Measurements from ENCODE around the gene CEL. TPM values are rescaled to one million over a fixed set of nuclear protein-coding genes. Genes with fewer than 3 reads are reported as not detected.
A peak's percentile ranks its signal among the peaks of the same experiment; 100 is the strongest.
"Not testable (repeated sequence)": the region's sequence is repeated elsewhere in the genome, so short reads cannot be mapped to it uniquely, and the experiment has no call there.

The CEL gene
- total RNA-seq, 2 experiments from 2014 or later: 1.7 to 1.9 TPM

- not testable (repeated sequence) for H3K27ac Mint-ChIP-seq; DNase-seq; H3K36me3 Mint-ChIP-seq; H3K9me3 Mint-ChIP-seq (ENCODE audit: low read depth); H3K4me3 Mint-ChIP-seq; ATAC-seq; H3K4me1 Mint-ChIP-seq
- CTCF ChIA-PET: interaction anchor here (1.3 kb wide), 1 partner anchor 60 kb away, joined by 4 read pairs; no protein-coding TSS in a partner anchor
- H3K27me3 Mint-ChIP-seq: peaks cover 13% of the 10 kb centered on the region
Observed at GRCh38 chr9:133081957-133082644, 20.3 kb downstream of the CEL start.

- H3K4me3 Mint-ChIP-seq; ATAC-seq; H3K4me1 Mint-ChIP-seq; H3K27ac Mint-ChIP-seq; H3K9me3 Mint-ChIP-seq (ENCODE audit: low read depth); DNase-seq; H3K36me3 Mint-ChIP-seq; CTCF ChIA-PET: not testable (repeated sequence)
- H3K27me3 Mint-ChIP-seq: peaks cover 13% of the 10 kb centered on the region
Observed at GRCh38 chr9:133083688-133084087, 21.9 kb downstream of the CEL start.

- CTCF ChIA-PET; H3K9me3 Mint-ChIP-seq (ENCODE audit: low read depth); DNase-seq; H3K4me3 Mint-ChIP-seq; H3K27ac Mint-ChIP-seq; H3K27me3 Mint-ChIP-seq; H3K4me1 Mint-ChIP-seq; ATAC-seq; H3K36me3 Mint-ChIP-seq: not testable (repeated sequence)
Observed at GRCh38 chr9:133086212-133086860, 24.6 kb downstream of the CEL start.

GRCh38 chr9:133086894-133087293, 25.1 kb downstream of the CEL start:
- Mint-ChIP-seq H3K27me3 (no peaks in the 10 kb centered on the region), H3K4me3 (no peak overlapping the region), H3K36me3 (no peaks in the 10 kb centered on the region), H3K27ac (no peak overlapping the region), H3K9me3 (ENCODE audit: low read depth) (no peaks in the 10 kb centered on the region), H3K4me1 (peaks cover 6% of the 10 kb centered on the region)
- CTCF ChIA-PET: no interaction called here
- DNase-seq (no peak), ATAC-seq (no peak)

- no peak for ATAC-seq
- H3K4me1 Mint-ChIP-seq: peaks cover 6% of the 10 kb centered on the region
- no peaks in the 10 kb centered on the region for H3K36me3 Mint-ChIP-seq
- no peaks in the 10 kb centered on the region for H3K27me3 Mint-ChIP-seq
- no peak for DNase-seq
- no peak overlapping the region for H3K27ac Mint-ChIP-seq
- H3K4me3 Mint-ChIP-seq: no peak overlapping the region
- no peaks in the 10 kb centered on the region for H3K9me3 Mint-ChIP-seq (ENCODE audit: low read depth)
- CTCF ChIA-PET: no interaction called here
Observed at GRCh38 chr9:133087429-133088145, 25.8 kb downstream of the CEL start.

- DNase-seq (no peak), ATAC-seq (no peak)
- H3K27me3 Mint-ChIP-seq: no peaks in the 10 kb centered on the region
- CTCF ChIA-PET: interaction anchor here (1.4 kb wide), 1 partner anchor 41 kb away, joined by 4 read pairs; no protein-coding TSS in a partner anchor
- H3K4me1 Mint-ChIP-seq: peaks cover 6% of the 10 kb centered on the region
- H3K36me3 Mint-ChIP-seq: no peaks in the 10 kb centered on the region
- H3K4me3 Mint-ChIP-seq: no peak overlapping the region
- no peak overlapping the region for H3K27ac Mint-ChIP-seq
- no peaks in the 10 kb centered on the region for H3K9me3 Mint-ChIP-seq (ENCODE audit: low read depth)
Observed at GRCh38 chr9:133088146-133088750, 26.5 kb downstream of the CEL start.

- Mint-ChIP-seq H3K36me3 (no peaks in the 10 kb centered on the region), H3K27me3 (no peaks in the 10 kb centered on the region), H3K4me1 (peaks cover 6% of the 10 kb centered on the region), H3K9me3 (ENCODE audit: low read depth) (no peaks in the 10 kb centered on the region), H3K27ac (no peak overlapping the region), H3K4me3 (no peak overlapping the region)
- ATAC-seq (no peak), DNase-seq (no peak)
- CTCF ChIA-PET: interaction anchor here (1.4 to 1.7 kb wide), 2 partner anchors 41 to 59 kb away, joined by 4 to 8 read pairs; no protein-coding TSS in a partner anchor
Observed at GRCh38 chr9:133088756-133089155, 27.0 kb downstream of the CEL start.

GRCh38 chr9:133089271-133089671, 27.5 kb downstream of the CEL start:
- DNase-seq: no peak
- no peaks in the 10 kb centered on the region for H3K9me3 Mint-ChIP-seq (ENCODE audit: low read depth)
- no peaks in the 10 kb centered on the region for H3K36me3 Mint-ChIP-seq
- CTCF ChIA-PET: interaction anchor here (1.4 to 1.7 kb wide), 2 partner anchors 42 to 58 kb away, joined by 4 to 8 read pairs; no protein-coding TSS in a partner anchor
- H3K4me3 Mint-ChIP-seq: no peak overlapping the region
- no peaks in the 10 kb centered on the region for H3K27me3 Mint-ChIP-seq
- H3K27ac Mint-ChIP-seq: no peak overlapping the region
- peaks cover 6% of the 10 kb centered on the region for H3K4me1 Mint-ChIP-seq
- ATAC-seq: peak; percentile 60

GRCh38 chr9:133090187-133090586, 28.4 kb downstream of the CEL start:
- CTCF ChIA-PET: interaction anchor here (1.7 kb wide), 1 partner anchor 57 kb away, joined by 8 read pairs; no protein-coding TSS in a partner anchor

GRCh38 chr9:133090752-133091385, 29.1 kb downstream of the CEL start:
- H3K36me3 Mint-ChIP-seq: peaks cover 4% of the 10 kb centered on the region
- CTCF ChIA-PET: interaction anchor here (1.2 to 2.3 kb wide), 4 partner anchors 12 to 56 kb away, joined by 4 to 8 read pairs (median 6); no protein-coding TSS in a partner anchor
- DNase-seq (no peak), ATAC-seq (no peak)
- H3K27me3 Mint-ChIP-seq: no peaks in the 10 kb centered on the region
- no peaks in the 10 kb centered on the region for H3K9me3 Mint-ChIP-seq (ENCODE audit: low read depth)
- no peak overlapping the region for H3K4me3 Mint-ChIP-seq
- peaks cover 6% of the 10 kb centered on the region for H3K4me1 Mint-ChIP-seq
- H3K27ac Mint-ChIP-seq: no peak overlapping the region

More at GRCh38 chr9:133090187-133090586, 28.4 kb downstream of the CEL start:
- peaks cover 2% of the 10 kb centered on the region for H3K36me3 Mint-ChIP-seq
- DNase-seq: no peak
- H3K27me3 Mint-ChIP-seq: no peaks in the 10 kb centered on the region
- peaks cover 6% of the 10 kb centered on the region for H3K4me1 Mint-ChIP-seq
- no peak overlapping the region for H3K27ac Mint-ChIP-seq
- H3K4me3 Mint-ChIP-seq: no peak overlapping the region
- no peaks in the 10 kb centered on the region for H3K9me3 Mint-ChIP-seq (ENCODE audit: low read depth)
- no peak for ATAC-seq

GRCh38 chr9:133094351-133094750, 32.6 kb downstream of the CEL start:
- H3K27ac Mint-ChIP-seq; ATAC-seq; H3K27me3 Mint-ChIP-seq; H3K9me3 Mint-ChIP-seq (ENCODE audit: low read depth); DNase-seq; H3K4me1 Mint-ChIP-seq; H3K4me3 Mint-ChIP-seq: not testable (repeated sequence)
- peaks cover 36% of the 10 kb centered on the region for H3K36me3 Mint-ChIP-seq
- CTCF ChIA-PET: interaction anchor here (0.8 to 3.1 kb wide), 6 partner anchors 8 to 72 kb away, joined by 3 to 24 read pairs (median 6); no protein-coding TSS in a partner anchor

GRCh38 chr9:133094842-133095393, 33.1 kb downstream of the CEL start:
- H3K36me3 Mint-ChIP-seq: peaks cover 40% of the 10 kb centered on the region
- no peaks in the 10 kb centered on the region for H3K27me3 Mint-ChIP-seq
- H3K27ac Mint-ChIP-seq: no peak overlapping the region

More at GRCh38 chr9:133094842-133095393, 33.1 kb downstream of the CEL start:
- CTCF ChIA-PET: interaction anchor here (0.7 to 3.1 kb wide), 5 partner anchors 19 to 72 kb away, joined by 3 to 24 read pairs (median 6); no protein-coding TSS in a partner anchor
- ATAC-seq: no peak
- Mint-ChIP-seq H3K4me1 (peaks cover 6% of the 10 kb centered on the region), H3K9me3 (ENCODE audit: low read depth) (peaks cover 4% of the 10 kb centered on the region), H3K4me3 (no peak overlapping the region)
- no peak for DNase-seq
